Measurements from ENCODE around the gene SSBP3.
"Not testable (repeated sequence)": the region's sequence is repeated elsewhere in the genome, so short reads cannot be mapped to it uniquely, and the experiment has no call there.

Gene SSBP3

GRCh38 chr1:54391450-54392209 lies 14.6 kb downstream of the SSBP3 start:
- no peak for DNase-seq

GRCh38 chr1:54390655-54391054 lies 15.5 kb downstream of the SSBP3 start:
- no peak for DNase-seq

- not testable (repeated sequence) for DNase-seq
Measured at GRCh38 chr1:54389608-54390007, 16.6 kb downstream of the SSBP3 start.

GRCh38 chr1:54387419-54387818 lies 18.8 kb downstream of the SSBP3 start:
- DNase-seq = no peak

- DNase-seq = no peak
Measured at GRCh38 chr1:54385727-54386022, 20.5 kb downstream of the SSBP3 start.

GRCh38 chr1:54384918-54385726 lies 21.1 kb downstream of the SSBP3 start:
- DNase-seq = no peak

- DNase-seq = no peak
Measured at GRCh38 chr1:54384471-54384870, 21.7 kb downstream of the SSBP3 start.

GRCh38 chr1:54381524-54381923 lies 24.7 kb downstream of the SSBP3 start:
- DNase-seq = no peak

- peak; percentile 28 for DNase-seq
Measured at GRCh38 chr1:54380290-54380882, 25.8 kb downstream of the SSBP3 start.

- DNase-seq = no peak
Measured at GRCh38 chr1:54379555-54380289, 26.5 kb downstream of the SSBP3 start.

GRCh38 chr1:54378874-54379554 lies 27.2 kb downstream of the SSBP3 start:
- DNase-seq = no peak

GRCh38 chr1:54378157-54378873 lies 27.9 kb downstream of the SSBP3 start:
- no peak for DNase-seq

- DNase-seq = no peak
Measured at GRCh38 chr1:54377040-54377691, 29.0 kb downstream of the SSBP3 start.

GRCh38 chr1:54376430-54377039 lies 29.7 kb downstream of the SSBP3 start:
- DNase-seq = peak; percentile 6

- DNase-seq = no peak
Measured at GRCh38 chr1:54375712-54376429, 30.3 kb downstream of the SSBP3 start.

- DNase-seq = no peak
Measured at GRCh38 chr1:54375298-54375697, 30.9 kb downstream of the SSBP3 start.

GRCh38 chr1:54374766-54375165 lies 31.4 kb downstream of the SSBP3 start:
- no peak for DNase-seq

GRCh38 chr1:54372978-54373377 lies 33.2 kb downstream of the SSBP3 start:
- peak; percentile 9 for DNase-seq

GRCh38 chr1:54371942-54372275 lies 34.3 kb downstream of the SSBP3 start:
- no peak for DNase-seq

Data from CD4-positive, alpha-beta T cell treated with Interferon gamma for 1 hour (primary cell).